ENCODE data around the gene EPN2. TPM values are rescaled to one million over a fixed set of nuclear protein-coding genes. Genes with fewer than 3 reads are reported as not detected.

EPN2 gene
- total RNA-seq, 1 donor from 2014 or later, result 74.5 TPM

- peak overlapping the region; percentile 20 for H3K27ac Mint-ChIP-seq (ENCODE audit: unreplicated experiment)
- H3K27me3 Mint-ChIP-seq (ENCODE audit: unreplicated experiment), result peaks cover 7% of the 10 kb centered on the region
- H3K4me3 Mint-ChIP-seq (ENCODE audit: unreplicated experiment), result no peak overlapping the region
- DNase-seq (ENCODE audit: low spot score), result no peak
- peaks cover 20% of the 10 kb centered on the region for H3K36me3 Mint-ChIP-seq (ENCODE audit: low read depth, unreplicated experiment)
- H3K4me1 Mint-ChIP-seq (ENCODE audit: unreplicated experiment), result peaks cover 68% of the 10 kb centered on the region
- no peaks in the 10 kb centered on the region for H3K9me3 Mint-ChIP-seq (ENCODE audit: unreplicated experiment)
- TF ChIP-seq, protein P1, sequence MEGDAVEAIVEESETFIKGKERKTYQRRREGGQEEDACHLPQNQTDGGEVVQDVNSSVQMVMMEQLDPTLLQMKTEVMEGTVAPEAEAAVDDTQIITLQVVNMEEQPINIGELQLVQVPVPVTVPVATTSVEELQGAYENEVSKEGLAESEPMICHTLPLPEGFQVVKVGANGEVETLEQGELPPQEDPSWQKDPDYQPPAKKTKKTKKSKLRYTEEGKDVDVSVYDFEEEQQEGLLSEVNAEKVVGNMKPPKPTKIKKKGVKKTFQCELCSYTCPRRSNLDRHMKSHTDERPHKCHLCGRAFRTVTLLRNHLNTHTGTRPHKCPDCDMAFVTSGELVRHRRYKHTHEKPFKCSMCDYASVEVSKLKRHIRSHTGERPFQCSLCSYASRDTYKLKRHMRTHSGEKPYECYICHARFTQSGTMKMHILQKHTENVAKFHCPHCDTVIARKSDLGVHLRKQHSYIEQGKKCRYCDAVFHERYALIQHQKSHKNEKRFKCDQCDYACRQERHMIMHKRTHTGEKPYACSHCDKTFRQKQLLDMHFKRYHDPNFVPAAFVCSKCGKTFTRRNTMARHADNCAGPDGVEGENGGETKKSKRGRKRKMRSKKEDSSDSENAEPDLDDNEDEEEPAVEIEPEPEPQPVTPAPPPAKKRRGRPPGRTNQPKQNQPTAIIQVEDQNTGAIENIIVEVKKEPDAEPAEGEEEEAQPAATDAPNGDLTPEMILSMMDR (IDR thresholded peaks at IDR 0.05; ENCODE audit: unreplicated experiment), result no peak
Observed at GRCh38 chr17:19270347-19270703, 33.2 kb downstream of the EPN2 start.

DNA sequence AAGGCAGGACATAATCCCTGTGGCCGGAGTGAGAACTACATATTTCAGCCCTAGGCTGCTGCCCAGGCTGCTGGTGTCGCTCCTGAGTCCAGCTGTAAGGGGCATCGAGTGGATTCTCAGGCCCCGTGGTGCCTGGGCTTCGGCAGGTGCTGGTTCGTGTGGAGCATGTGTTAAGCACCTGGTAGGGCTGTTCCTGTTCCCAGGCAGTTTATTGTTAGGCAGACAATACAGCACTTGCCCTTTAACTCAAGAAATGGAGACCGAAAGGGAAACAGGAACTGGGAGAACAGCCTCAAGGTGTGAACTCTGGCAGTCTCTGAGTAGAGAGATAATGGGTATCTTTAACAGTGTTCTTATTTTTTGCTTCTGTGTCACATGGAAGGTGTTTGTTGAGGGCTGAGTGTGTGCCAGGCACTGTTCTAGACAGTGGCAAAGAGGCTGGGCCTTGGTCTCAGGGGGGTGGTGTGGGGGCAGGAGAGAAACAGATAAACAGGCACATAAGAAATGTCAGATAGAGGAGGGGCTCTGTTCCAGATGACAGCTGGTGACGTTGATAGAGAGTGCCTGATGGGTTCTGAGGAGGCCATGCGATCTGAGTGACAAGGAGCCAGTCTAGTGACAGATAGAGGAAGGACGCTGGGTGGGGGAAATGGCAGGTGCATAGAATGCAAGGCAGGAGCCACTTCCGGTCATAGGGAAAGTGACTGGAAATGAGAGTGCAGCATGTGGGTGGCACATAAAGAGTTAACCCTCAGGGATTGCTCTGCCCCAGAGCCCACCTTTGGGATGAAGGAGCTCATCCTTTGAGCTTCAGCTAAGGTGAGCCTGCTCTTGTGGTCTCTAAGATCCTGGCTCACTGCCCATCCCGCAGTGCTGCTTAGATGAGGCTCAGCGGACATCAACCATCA is 33.8 kb downstream of the EPN2 start:
- Mint-ChIP-seq H3K27ac (ENCODE audit: unreplicated experiment) (peak overlapping the region; percentile 31), H3K4me3 (ENCODE audit: unreplicated experiment) (no peak overlapping the region), H3K4me1 (ENCODE audit: unreplicated experiment) (peaks cover 62% of the 10 kb centered on the region), H3K9me3 (ENCODE audit: unreplicated experiment) (no peaks in the 10 kb centered on the region), H3K36me3 (ENCODE audit: low read depth, unreplicated experiment) (peaks cover 14% of the 10 kb centered on the region), H3K27me3 (ENCODE audit: unreplicated experiment) (peaks cover 7% of the 10 kb centered on the region)
- TF ChIP-seq, protein P1 (IDR thresholded peaks at IDR 0.05; ENCODE audit: unreplicated experiment), result peak; percentile 34
- DNase-seq (ENCODE audit: low spot score), result peak; percentile 22

GRCh38 chr17:19271780-19272357 is 34.7 kb downstream of the EPN2 start:
- no peak for DNase-seq (ENCODE audit: low spot score)
- Mint-ChIP-seq H3K36me3 (ENCODE audit: low read depth, unreplicated experiment) (peaks cover 14% of the 10 kb centered on the region), H3K27ac (ENCODE audit: unreplicated experiment) (no peak overlapping the region), H3K27me3 (ENCODE audit: unreplicated experiment) (peaks cover 7% of the 10 kb centered on the region), H3K4me1 (ENCODE audit: unreplicated experiment) (peaks cover 60% of the 10 kb centered on the region), H3K9me3 (ENCODE audit: unreplicated experiment) (no peaks in the 10 kb centered on the region), H3K4me3 (ENCODE audit: unreplicated experiment) (peak overlapping the region; percentile 15)
- TF ChIP-seq, protein P1 (IDR thresholded peaks at IDR 0.05; ENCODE audit: unreplicated experiment), result no peak

DNA sequence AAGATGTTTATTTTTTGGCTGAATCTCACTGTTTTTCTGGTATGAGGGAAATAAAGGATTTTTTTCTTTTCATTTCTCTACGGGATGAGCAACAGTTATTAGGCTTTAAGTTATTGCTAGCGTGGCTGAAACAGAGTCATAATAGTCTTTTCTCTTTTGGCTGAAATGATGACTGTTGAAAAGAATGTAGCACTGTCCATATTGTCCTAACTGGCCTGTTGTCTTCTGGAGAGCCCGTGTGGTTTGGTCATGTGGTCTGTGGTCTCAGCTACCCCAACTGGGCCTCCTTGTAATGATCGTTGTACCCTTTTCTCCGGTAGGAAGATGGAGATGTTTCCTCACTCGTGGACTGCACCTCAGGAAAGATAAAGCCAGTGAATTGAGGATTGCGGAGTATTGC is 36.6 kb downstream of the EPN2 start:
- Mint-ChIP-seq H3K27ac (ENCODE audit: unreplicated experiment) (no peak overlapping the region), H3K9me3 (ENCODE audit: unreplicated experiment) (no peaks in the 10 kb centered on the region), H3K36me3 (ENCODE audit: low read depth, unreplicated experiment) (peaks cover 23% of the 10 kb centered on the region), H3K27me3 (ENCODE audit: unreplicated experiment) (peaks cover 7% of the 10 kb centered on the region), H3K4me1 (ENCODE audit: unreplicated experiment) (peaks cover 47% of the 10 kb centered on the region), H3K4me3 (ENCODE audit: unreplicated experiment) (no peak overlapping the region)
- TF ChIP-seq, protein P1 (IDR thresholded peaks at IDR 0.05; ENCODE audit: unreplicated experiment), result no peak
- no peak for DNase-seq (ENCODE audit: low spot score)

- Mint-ChIP-seq H3K36me3 (ENCODE audit: low read depth, unreplicated experiment) (peaks cover 23% of the 10 kb centered on the region), H3K27ac (ENCODE audit: unreplicated experiment) (no peak overlapping the region), H3K4me1 (ENCODE audit: unreplicated experiment) (peaks cover 38% of the 10 kb centered on the region), H3K4me3 (ENCODE audit: unreplicated experiment) (no peak overlapping the region), H3K9me3 (ENCODE audit: unreplicated experiment) (no peaks in the 10 kb centered on the region), H3K27me3 (ENCODE audit: unreplicated experiment) (peaks cover 3% of the 10 kb centered on the region)
- no peak for DNase-seq (ENCODE audit: low spot score)
- TF ChIP-seq, protein P1 (IDR thresholded peaks at IDR 0.05; ENCODE audit: unreplicated experiment), result no peak
Observed at GRCh38 chr17:19274893-19275292, 37.7 kb downstream of the EPN2 start.
